Astrocyte (in vitro differentiated cells and primary cell): ENCODE results near the gene KIF25. TPM values are rescaled to one million over a fixed set of nuclear protein-coding genes. Genes with fewer than 3 reads are reported as not detected.

Experiments used
- DNase-seq: peaks from one replicate; pipeline ENCODE4 v3.0.0-alpha.2; 2010; ENCODE audit warnings: low read depth
- FAIRE-seq: peaks from 2 replicates; lab custom pipeline; 2011; peaks lifted over from hg19 to GRCh38; lab: Jason Lieb, UNC
- H2AFZ ChIP-seq: 2 replicates; pipeline ENCODE4 v1.6.0; 2012; ENCODE audit warnings: low read depth, low read length, inconsistent platforms
- H3K27ac ChIP-seq: 2 replicates; pipeline ENCODE4 v1.5.1; 2011; ENCODE audit warnings: low read depth, low read length, inconsistent platforms
- H3K27me3 ChIP-seq: 2 replicates; pipeline ENCODE4 v1.6.0; 2011; ENCODE audit warnings: low read length, inconsistent platforms; ENCODE audit not compliant: insufficient read depth
- H3K36me3 ChIP-seq: 2 replicates; pipeline ENCODE4 v1.5.1; 2011; ENCODE audit warnings: low read length, inconsistent platforms; ENCODE audit not compliant: insufficient read depth
- H3K4me1 ChIP-seq: 2 replicates; pipeline ENCODE4 v1.5.1; 2011; ENCODE audit warnings: low read length, inconsistent platforms; ENCODE audit not compliant: insufficient read depth
- H3K4me2 ChIP-seq: 2 replicates; pipeline ENCODE4 v1.6.0; 2012; ENCODE audit warnings: low read length, inconsistent platforms
- H3K4me3 ChIP-seq: 2 replicates; pipeline ENCODE4 v1.5.1; 2011; ENCODE audit warnings: low read depth, mild to moderate bottlenecking, low read length, inconsistent platforms; ENCODE audit not compliant: insufficient read depth
- H3K79me2 ChIP-seq: 2 replicates; pipeline ENCODE4 v1.6.0; 2012; ENCODE audit warnings: mild to moderate bottlenecking, low read length, inconsistent platforms; ENCODE audit not compliant: insufficient read depth
- H3K9ac ChIP-seq: 2 replicates; pipeline ENCODE4 v1.6.0; 2012; ENCODE audit warnings: mild to moderate bottlenecking, low read length, inconsistent platforms
- H3K9me3 ChIP-seq: 2 replicates; pipeline ENCODE4 v1.5.1; 2012; ENCODE audit warnings: low read depth, mild to moderate bottlenecking, low read length, inconsistent platforms; ENCODE audit not compliant: insufficient read depth
- H4K20me1 ChIP-seq: 2 replicates; pipeline ENCODE4 v1.6.0; 2012; ENCODE audit warnings: low read length, inconsistent platforms; ENCODE audit not compliant: insufficient read depth
- H3K27ac Mint-ChIP-seq: one replicate; pipeline ENCODE4 v1.8.0; 2021; ENCODE audit warnings: mild to moderate bottlenecking, mixed read lengths; ENCODE audit not compliant: unreplicated experiment
- H3K27me3 Mint-ChIP-seq: one replicate; pipeline ENCODE4 v1.8.0; 2021; ENCODE audit warnings: low read depth, mixed read lengths; ENCODE audit not compliant: unreplicated experiment
- H3K36me3 Mint-ChIP-seq: one replicate; pipeline ENCODE4 v1.8.0; 2021; ENCODE audit warnings: low read depth, mixed read lengths; ENCODE audit not compliant: unreplicated experiment
- H3K4me1 Mint-ChIP-seq: one replicate; pipeline ENCODE4 v1.8.0; 2021; ENCODE audit warnings: low read depth, mixed read lengths; ENCODE audit not compliant: unreplicated experiment
- H3K4me3 Mint-ChIP-seq: one replicate; pipeline ENCODE4 v1.8.0; 2021; ENCODE audit warnings: mild to moderate bottlenecking, moderate library complexity, mixed read lengths; ENCODE audit not compliant: unreplicated experiment
- H3K9me3 Mint-ChIP-seq: one replicate; pipeline ENCODE4 v1.8.0; 2021; ENCODE audit warnings: mild to moderate bottlenecking, mixed read lengths; ENCODE audit not compliant: unreplicated experiment
- CTCF ChIP-seq: IDR thresholded peaks from 2 replicates; pipeline ENCODE4 v1.5.1; 2011; ENCODE audit warnings: low read depth, mild to moderate bottlenecking, inconsistent platforms, low read length, moderate library complexity; ENCODE audit not compliant: insufficient read depth
- EZH2 ChIP-seq: IDR thresholded peaks from 2 replicates; pipeline ENCODE4 v1.6.1; 2012; ENCODE audit warnings: mild to moderate bottlenecking, low read length, inconsistent platforms; ENCODE audit not compliant: insufficient read depth
- total RNA-seq: library from RNA; stranded (reverse); gene quantifications from 2 replicates; pipeline ENCODE4 v1.2.1, GENCODE V29; 2021

KIF25 gene
- total RNA-seq, 1 donor from 2014 or later = not detected

GRCh38 chr6:168020242-168020641, 22.8 kb downstream of the KIF25 start:
- DNase-seq (no peak), FAIRE-seq (no peak)
- no peak overlapping the region for H2AFZ ChIP-seq
- peaks cover 5% of the 10 kb centered on the region for H3K27me3 Mint-ChIP-seq
- H3K4me1 Mint-ChIP-seq = peaks cover 3% of the 10 kb centered on the region
- H3K9ac ChIP-seq = no peak overlapping the region
- no peak overlapping the region for H3K27ac ChIP-seq
- peaks cover 3% of the 10 kb centered on the region for H3K36me3 Mint-ChIP-seq
- no peaks in the 10 kb centered on the region for H3K79me2 ChIP-seq
- H3K4me3 Mint-ChIP-seq = no peak overlapping the region
- H3K9me3 ChIP-seq = no peaks in the 10 kb centered on the region
- no peaks in the 10 kb centered on the region for H3K36me3 ChIP-seq
- peaks cover 26% of the 10 kb centered on the region for H3K27me3 ChIP-seq
- H3K27ac Mint-ChIP-seq = no peak overlapping the region
- H3K9me3 Mint-ChIP-seq = peaks cover 16% of the 10 kb centered on the region
- H3K4me1 ChIP-seq = no peaks in the 10 kb centered on the region
- H3K4me3 ChIP-seq = no peak overlapping the region
- no peaks in the 10 kb centered on the region for H4K20me1 ChIP-seq
- TF ChIP-seq EZH2 (no peak), CTCF (no peak)
- no peak overlapping the region for H3K4me2 ChIP-seq

GRCh38 chr6:168021581-168021980, 24.1 kb downstream of the KIF25 start:
- no peak overlapping the region for H3K4me2 ChIP-seq
- no peaks in the 10 kb centered on the region for H3K36me3 Mint-ChIP-seq
- FAIRE-seq = no peak
- no peak overlapping the region for H3K4me3 ChIP-seq
- peaks cover 20% of the 10 kb centered on the region for H3K27me3 ChIP-seq
- peaks cover 5% of the 10 kb centered on the region for H3K9me3 Mint-ChIP-seq
- H3K9me3 ChIP-seq = no peaks in the 10 kb centered on the region
- no peaks in the 10 kb centered on the region for H3K79me2 ChIP-seq
- no peak overlapping the region for H2AFZ ChIP-seq
- peaks cover 5% of the 10 kb centered on the region for H3K27me3 Mint-ChIP-seq
- no peak overlapping the region for H3K27ac Mint-ChIP-seq
- no peaks in the 10 kb centered on the region for H3K36me3 ChIP-seq
- no peaks in the 10 kb centered on the region for H4K20me1 ChIP-seq
- no peak for TF ChIP-seq CTCF
- no peak for TF ChIP-seq EZH2
- no peak overlapping the region for H3K9ac ChIP-seq
- H3K4me1 Mint-ChIP-seq = peaks cover 3% of the 10 kb centered on the region
- H3K4me1 ChIP-seq = no peaks in the 10 kb centered on the region
- H3K27ac ChIP-seq = no peak overlapping the region
- no peak overlapping the region for H3K4me3 Mint-ChIP-seq
- DNase-seq = no peak

- H3K4me1 Mint-ChIP-seq = peaks cover 3% of the 10 kb centered on the region
- FAIRE-seq = no peak
- no peak overlapping the region for H3K4me3 ChIP-seq
These were observed 25.2 kb downstream of the KIF25 start for GRCh38 chr6:168022488-168023321.

More at GRCh38 chr6:168022488-168023321, 25.2 kb downstream of the KIF25 start:
- H3K4me2 ChIP-seq = no peak overlapping the region
- H2AFZ ChIP-seq = no peak overlapping the region
- H3K36me3 ChIP-seq = no peaks in the 10 kb centered on the region
- no peak overlapping the region for H3K27ac ChIP-seq
- no peaks in the 10 kb centered on the region for H4K20me1 ChIP-seq
- H3K27me3 Mint-ChIP-seq = peaks cover 5% of the 10 kb centered on the region
- no peaks in the 10 kb centered on the region for H3K79me2 ChIP-seq
- no peak overlapping the region for H3K27ac Mint-ChIP-seq
- no peak for TF ChIP-seq CTCF
- TF ChIP-seq EZH2 = no peak
- no peak overlapping the region for H3K4me3 Mint-ChIP-seq
- peaks cover 12% of the 10 kb centered on the region for H3K27me3 ChIP-seq
- no peaks in the 10 kb centered on the region for H3K4me1 ChIP-seq
- no peaks in the 10 kb centered on the region for H3K9me3 ChIP-seq
- H3K36me3 Mint-ChIP-seq = no peaks in the 10 kb centered on the region
- DNase-seq = no peak
- H3K9me3 Mint-ChIP-seq = peaks cover 5% of the 10 kb centered on the region
- H3K9ac ChIP-seq = no peak overlapping the region
